Liver (tissue), 3 donors: ENCODE data around the gene SCIMP.
A peak's percentile ranks its signal among the peaks of the same experiment; 100 is the strongest.

ENCODE experiments used
- GABPA ChIP-seq, 2 donors: IDR thresholded peaks in 1 of 2; conservative IDR thresholded peaks in 1 of 2; 2 replicates each; pipeline ENCODE4 v1.6.1; 2016; ENCODE audit warnings: antibody characterized with exemption in 2 of 2, mild to moderate bottlenecking in 1 of 2, moderate library complexity in 1 of 2
- NR2F2 ChIP-seq: IDR thresholded peaks from 2 replicates; pipeline ENCODE4 v1.6.1; 2016; ENCODE audit warnings: antibody characterized with exemption
- RAD21 ChIP-seq, 2 donors: IDR thresholded peaks; 2 replicates each; pipeline ENCODE4 v1.6.1; 2016; ENCODE audit warnings: antibody characterized with exemption in 2 of 2, mild to moderate bottlenecking in 2 of 2
- RXRA ChIP-seq, 2 donors: IDR thresholded peaks; 2 replicates each; pipeline ENCODE4 v1.6.1; 2017 to 2018; ENCODE audit warnings: antibody characterized with exemption in 2 of 2, mild to moderate bottlenecking in 1 of 2
- TAF1 ChIP-seq: conservative IDR thresholded peaks from 2 replicates; pipeline ENCODE4 v1.6.1; 2016; ENCODE audit warnings: antibody characterized with exemption, mild to moderate bottlenecking
- TF ChIP-seq, protein P1 (sequence below): fragments of 150-350 bp; IDR thresholded peaks from 2 replicates; pipeline ENCODE4 v1.5.1; 2017; ENCODE audit warnings: improper control_type of control experiment, low read depth, low read length; ENCODE audit not compliant: missing input control
- donor health status: healthy.
- donor health status: healthy.

DNA sequence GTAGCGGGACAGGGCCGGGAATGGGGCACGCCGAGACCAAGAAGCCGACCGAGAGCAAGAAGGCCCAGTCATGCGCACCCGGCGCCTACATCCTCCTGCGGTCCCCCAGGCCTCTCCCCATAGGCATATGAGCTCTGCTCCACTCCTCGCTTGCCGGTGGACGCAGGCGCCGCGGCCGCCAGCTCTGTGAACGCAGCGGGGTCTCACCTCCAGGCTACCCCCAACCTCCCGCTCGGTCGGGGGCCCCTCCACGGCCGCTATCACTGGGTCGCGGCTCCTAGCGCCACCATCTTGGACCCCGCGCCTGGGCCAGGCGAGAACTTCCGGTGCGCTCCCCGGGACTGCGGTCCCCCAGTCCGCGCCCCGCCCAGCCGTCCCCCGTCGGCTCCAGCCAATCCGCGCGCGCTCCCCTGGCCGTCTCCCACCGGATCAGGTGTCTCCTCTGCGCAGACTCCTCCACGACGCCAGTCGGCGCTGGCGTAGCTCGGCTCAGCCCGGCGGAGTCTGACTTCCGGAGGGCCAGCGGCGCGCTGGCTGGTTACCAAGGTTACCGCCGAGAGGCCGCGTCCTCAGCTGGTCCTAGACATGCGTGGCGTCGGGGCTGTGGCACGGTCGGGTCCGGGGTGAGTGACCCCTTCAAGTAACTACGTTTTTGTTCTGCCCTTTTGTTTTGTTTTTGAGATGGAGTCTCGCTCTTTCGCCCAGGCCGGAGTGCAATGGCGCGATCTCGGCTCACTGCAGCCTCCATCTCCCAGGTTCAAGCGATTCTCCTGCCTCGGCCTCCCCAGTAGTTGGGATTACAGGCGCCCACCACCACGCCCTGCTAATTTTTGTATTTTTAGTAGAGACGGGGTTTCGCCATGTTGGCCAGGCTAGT lies 42.9 kb downstream of the SCIMP start, which contains the start of gene ZNF594:
- TF ChIP-seq, protein P1, sequence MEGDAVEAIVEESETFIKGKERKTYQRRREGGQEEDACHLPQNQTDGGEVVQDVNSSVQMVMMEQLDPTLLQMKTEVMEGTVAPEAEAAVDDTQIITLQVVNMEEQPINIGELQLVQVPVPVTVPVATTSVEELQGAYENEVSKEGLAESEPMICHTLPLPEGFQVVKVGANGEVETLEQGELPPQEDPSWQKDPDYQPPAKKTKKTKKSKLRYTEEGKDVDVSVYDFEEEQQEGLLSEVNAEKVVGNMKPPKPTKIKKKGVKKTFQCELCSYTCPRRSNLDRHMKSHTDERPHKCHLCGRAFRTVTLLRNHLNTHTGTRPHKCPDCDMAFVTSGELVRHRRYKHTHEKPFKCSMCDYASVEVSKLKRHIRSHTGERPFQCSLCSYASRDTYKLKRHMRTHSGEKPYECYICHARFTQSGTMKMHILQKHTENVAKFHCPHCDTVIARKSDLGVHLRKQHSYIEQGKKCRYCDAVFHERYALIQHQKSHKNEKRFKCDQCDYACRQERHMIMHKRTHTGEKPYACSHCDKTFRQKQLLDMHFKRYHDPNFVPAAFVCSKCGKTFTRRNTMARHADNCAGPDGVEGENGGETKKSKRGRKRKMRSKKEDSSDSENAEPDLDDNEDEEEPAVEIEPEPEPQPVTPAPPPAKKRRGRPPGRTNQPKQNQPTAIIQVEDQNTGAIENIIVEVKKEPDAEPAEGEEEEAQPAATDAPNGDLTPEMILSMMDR = peak; percentile 66
- TF ChIP-seq TAF1 (no peak), NR2F2 (peak; percentile 33), RAD21 (IDR thresholded peaks at IDR 0.05) (peak; percentile 55 to 72), RXRA (IDR thresholded peaks at IDR 0.05) (peak; percentile 50 to 82), GABPA (IDR thresholded peaks at IDR 0.05 in 1 of 2, conservative IDR thresholded peaks at IDR 0.05 in 1 of 2) (peak; percentile 56 to 90)
